ENCODE results near the gene PPDPF.

Gene PPDPF

GRCh38 chr20:63517376-63518309 lies 2.9 kb upstream of the PPDPF start:
- Histone ChIP-seq H3K27ac (no peak overlapping the region), H3K9ac (no peak overlapping the region), H2AFZ (ENCODE audit: low read depth) (no peak overlapping the region), H3K4me1 (ENCODE audit: low read depth, poor library complexity, severe bottlenecking) (no peaks in the 10 kb centered on the region), H3K27me3 (ENCODE audit: insufficient read depth, low read depth) (peaks cover 75% of the 10 kb centered on the region), H3K79me2 (ENCODE audit: insufficient read depth, low read depth) (no peaks in the 10 kb centered on the region), H3K4me3 (IDR thresholded peaks at IDR 0.05; ENCODE audit: insufficient read depth, low read depth, low read length) (no peak overlapping the region), H4K20me1 (ENCODE audit: insufficient read depth) (no peaks in the 10 kb centered on the region), H3K36me3 (ENCODE audit: insufficient read depth) (no peaks in the 10 kb centered on the region; the same call in 1 of the 2 replicates), H3K4me2 (no peak overlapping the region)
- TF ChIP-seq CTCF (conservative IDR thresholded peaks at IDR 0.05; ENCODE audit: low read depth, low read length): no peak

- no peak overlapping the region for H3K27ac ChIP-seq
- H2AFZ ChIP-seq (ENCODE audit: low read depth): no peak overlapping the region
- no peaks in the 10 kb centered on the region for H3K79me2 ChIP-seq (ENCODE audit: insufficient read depth, low read depth)
- no peaks in the 10 kb centered on the region for H4K20me1 ChIP-seq (ENCODE audit: insufficient read depth)
- no peaks in the 10 kb centered on the region; the same call in 1 of the 2 replicates for H3K36me3 ChIP-seq (ENCODE audit: insufficient read depth)
- no peak overlapping the region for H3K9ac ChIP-seq
- H3K27me3 ChIP-seq (ENCODE audit: insufficient read depth, low read depth): peaks cover 68% of the 10 kb centered on the region
- no peaks in the 10 kb centered on the region for H3K4me1 ChIP-seq (ENCODE audit: low read depth, poor library complexity, severe bottlenecking)
- no peak overlapping the region for H3K4me3 ChIP-seq (IDR thresholded peaks at IDR 0.05; ENCODE audit: insufficient read depth, low read depth, low read length)
- H3K4me2 ChIP-seq: no peak overlapping the region
- no peak for TF ChIP-seq CTCF (conservative IDR thresholded peaks at IDR 0.05; ENCODE audit: low read depth, low read length)
Measured at GRCh38 chr20:63518351-63518861, 2.2 kb upstream of the PPDPF start.

- no peaks in the 10 kb centered on the region; the same call in 1 of the 2 replicates for H3K36me3 ChIP-seq (ENCODE audit: insufficient read depth)
- H3K9ac ChIP-seq: no peak overlapping the region
- no peak overlapping the region for H3K4me3 ChIP-seq (IDR thresholded peaks at IDR 0.05; ENCODE audit: insufficient read depth, low read depth, low read length)
- no peaks in the 10 kb centered on the region for H4K20me1 ChIP-seq (ENCODE audit: insufficient read depth)
- H2AFZ ChIP-seq (ENCODE audit: low read depth): no peak overlapping the region
- H3K79me2 ChIP-seq (ENCODE audit: insufficient read depth, low read depth): no peaks in the 10 kb centered on the region
- H3K4me2 ChIP-seq: no peak overlapping the region
- no peaks in the 10 kb centered on the region for H3K4me1 ChIP-seq (ENCODE audit: low read depth, poor library complexity, severe bottlenecking)
- no peak for TF ChIP-seq CTCF (conservative IDR thresholded peaks at IDR 0.05; ENCODE audit: low read depth, low read length)
- H3K27ac ChIP-seq: no peak overlapping the region
- H3K27me3 ChIP-seq (ENCODE audit: insufficient read depth, low read depth): peaks cover 60% of the 10 kb centered on the region
Measured at GRCh38 chr20:63518946-63519667, 1.5 kb upstream of the PPDPF start.

- no peak overlapping the region for H3K27ac ChIP-seq
Measured at GRCh38 chr20:63519668-63520503, 679 bp upstream of the PPDPF start.

More at GRCh38 chr20:63519668-63520503, 679 bp upstream of the PPDPF start:
- Histone ChIP-seq H2AFZ (ENCODE audit: low read depth) (peak overlapping the region; percentile 49; the same call in 1 of the 2 replicates), H4K20me1 (ENCODE audit: insufficient read depth) (no peaks in the 10 kb centered on the region), H3K4me2 (peak overlapping the region; percentile 45; the same call in 1 of the 2 replicates), H3K79me2 (ENCODE audit: insufficient read depth, low read depth) (no peaks in the 10 kb centered on the region), H3K36me3 (ENCODE audit: insufficient read depth) (no peaks in the 10 kb centered on the region; the same call in 1 of the 2 replicates), H3K9ac (no peak overlapping the region), H3K27me3 (ENCODE audit: insufficient read depth, low read depth) (peaks cover 60% of the 10 kb centered on the region), H3K4me1 (ENCODE audit: low read depth, poor library complexity, severe bottlenecking) (no peaks in the 10 kb centered on the region), H3K4me3 (IDR thresholded peaks at IDR 0.05; ENCODE audit: insufficient read depth, low read depth, low read length) (no peak overlapping the region)
- TF ChIP-seq CTCF (conservative IDR thresholded peaks at IDR 0.05; ENCODE audit: low read depth, low read length): no peak
